GM06990 (cell line): ENCODE results near the gene ASIC5.

Source experiments
- DNase-seq: peaks from one replicate; pipeline ENCODE4 v3.0.0-alpha.2; 2011; ENCODE audit not compliant: insufficient read length; ENCODE audit errors: extremely low read depth
- H3K27me3 ChIP-seq: replicated peaks from 2 replicates; pipeline ENCODE4 v1.6.0; 2011; ENCODE audit warnings: low read length; ENCODE audit not compliant: control insufficient read depth, insufficient read depth
- H3K36me3 ChIP-seq: 2 replicates; pipeline ENCODE4 v1.5.1; 2011; ENCODE audit warnings: low read length; ENCODE audit not compliant: control insufficient read depth, insufficient read depth
- H3K4me3 ChIP-seq: replicated peaks from 2 replicates; pipeline ENCODE4 v1.5.1; 2011; ENCODE audit warnings: low read depth, mild to moderate bottlenecking, control low read depth, low read length
- CTCF ChIP-seq: IDR thresholded peaks from 2 replicates; pipeline ENCODE4 v1.5.1; 2011; ENCODE audit warnings: low read length, control low read depth, mild to moderate bottlenecking, inconsistent platforms; ENCODE audit not compliant: insufficient read depth, poor library complexity, severe bottlenecking

Gene ASIC5

GRCh38 chr4:155849042-155849441, 17.0 kb downstream of the ASIC5 start:
- no peak for TF ChIP-seq CTCF
- no peak for DNase-seq
- Histone ChIP-seq H3K36me3 (no peaks in the 10 kb centered on the region), H3K27me3 (no peaks in the 10 kb centered on the region), H3K4me3 (no peak overlapping the region)

GRCh38 chr4:155846929-155847328, 19.1 kb downstream of the ASIC5 start:
- TF ChIP-seq CTCF, result no peak
- DNase-seq, result no peak
- no peaks in the 10 kb centered on the region for H3K36me3 ChIP-seq
- H3K27me3 ChIP-seq, result no peaks in the 10 kb centered on the region
- H3K4me3 ChIP-seq, result no peak overlapping the region

GRCh38 chr4:155842080-155842479, 24.0 kb downstream of the ASIC5 start:
- H3K36me3 ChIP-seq, result no peaks in the 10 kb centered on the region
- no peak for TF ChIP-seq CTCF
- no peaks in the 10 kb centered on the region for H3K27me3 ChIP-seq
- no peak overlapping the region for H3K4me3 ChIP-seq
- no peak for DNase-seq

DNA sequence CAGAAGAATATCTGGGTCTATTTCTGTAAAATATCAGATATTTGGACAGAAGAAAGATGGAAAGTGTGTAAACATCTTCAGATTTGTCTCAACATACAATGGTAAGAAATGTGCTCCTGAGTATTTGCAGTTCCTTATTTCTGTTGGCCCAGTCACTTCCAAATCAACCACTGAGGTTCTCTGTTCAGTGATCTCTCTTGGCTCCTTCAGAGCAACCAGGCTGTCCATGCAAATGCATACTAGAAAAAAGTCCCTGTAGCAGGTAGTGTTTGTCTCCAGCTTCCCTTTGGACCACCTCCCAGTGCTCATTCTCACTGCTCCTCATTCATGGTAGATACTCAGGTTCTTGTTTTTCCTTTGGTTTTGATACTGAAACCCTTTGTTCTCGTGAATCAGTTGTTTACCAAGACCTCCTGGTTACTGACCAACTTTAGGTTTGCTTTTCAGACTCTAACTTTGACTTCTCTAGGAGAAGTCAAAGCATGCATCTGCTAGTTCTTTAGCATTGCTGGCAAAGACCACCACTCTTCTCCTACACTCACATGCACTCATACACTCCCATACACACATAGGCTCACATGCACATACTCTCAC, 28.8 kb downstream of the ASIC5 start:
- TF ChIP-seq CTCF, result no peak
- Histone ChIP-seq H3K27me3 (no peaks in the 10 kb centered on the region), H3K36me3 (no peaks in the 10 kb centered on the region), H3K4me3 (no peak overlapping the region)
- no peak for DNase-seq

GRCh38 chr4:155832664-155833063, 33.4 kb downstream of the ASIC5 start:
- Histone ChIP-seq H3K27me3 (no peaks in the 10 kb centered on the region), H3K36me3 (no peaks in the 10 kb centered on the region), H3K4me3 (no peak overlapping the region)
- DNase-seq, result no peak
- TF ChIP-seq CTCF, result no peak

DNA sequence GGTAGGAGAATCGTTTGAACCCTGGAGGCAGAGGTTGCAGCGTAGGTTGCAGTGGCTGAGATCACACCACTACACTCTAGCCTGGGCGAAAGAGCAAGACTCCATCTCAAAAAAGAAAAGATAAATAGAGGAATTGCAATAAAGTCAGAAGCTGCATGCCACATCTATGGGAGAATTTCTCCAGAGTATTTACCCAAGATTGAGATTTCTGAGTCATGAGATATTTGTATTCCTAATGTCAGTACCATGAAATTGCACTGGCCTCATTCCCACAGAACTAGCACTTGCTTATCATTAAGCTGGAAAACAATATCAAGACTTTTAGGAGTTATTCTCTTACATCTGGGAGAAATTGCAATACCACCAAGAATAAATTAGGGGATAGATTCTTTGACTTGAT, 37.4 kb downstream of the ASIC5 start:
- DNase-seq, result no peak

More for the DNA sequence above, 37.4 kb downstream of the ASIC5 start:
- H3K4me3 ChIP-seq, result no peak overlapping the region
- no peaks in the 10 kb centered on the region for H3K36me3 ChIP-seq
- TF ChIP-seq CTCF, result no peak
- H3K27me3 ChIP-seq, result no peaks in the 10 kb centered on the region
